Vagina (tissue), 2 donors: ENCODE measurements around the gene HIPK2. TPM values are rescaled to one million over a fixed set of nuclear protein-coding genes. Genes with fewer than 3 reads are reported as not detected.

Source experiments
- DNase-seq, 2 donors: peaks; one replicate each; pipeline ENCODE4 v3.0.0-alpha.2; 2017; ENCODE audit errors: extremely low spot score in 2 of 2
- H3K27ac ChIP-seq: fragments of 200-600 bp; sonication (generic); one replicate; pipeline ENCODE4 v1.5.1; 2019
- H3K27me3 ChIP-seq: fragments of 200-600 bp; sonication (generic); one replicate; pipeline ENCODE4 v1.5.1; 2019
- H3K36me3 ChIP-seq, 2 donors: fragments of 200-600 bp; sonication (generic); one replicate each; pipeline ENCODE4 v1.5.1; 2017 to 2019
- H3K4me1 ChIP-seq: fragments of 200-600 bp; sonication (generic); one replicate; pipeline ENCODE4 v1.5.1; 2019
- H3K4me3 ChIP-seq, 2 donors: fragments of 200-600 bp; sonication (generic); 1 replicate in 1 of 2; 2 replicates in 1 of 2; pipeline ENCODE4 v1.5.1; 2016 to 2019
- H3K9me3 ChIP-seq: fragments of 200-600 bp; sonication (generic); one replicate; pipeline ENCODE4 v1.5.1; 2019
- POLR2A ChIP-seq, 2 donors: fragments of 450-650 bp; IDR thresholded peaks; one replicate each; pipeline ENCODE4 v1.6.1; 2017; ENCODE audit warnings: antibody characterized with exemption in 2 of 2, mild to moderate bottlenecking in 2 of 2, moderate library complexity in 2 of 2
- POLR2AphosphoS5 ChIP-seq, 2 donors: sonication (generic); formaldehyde crosslinking; IDR thresholded peaks; one replicate each; pipeline ENCODE4 v1.9.0; 2017; ENCODE audit warnings: antibody characterized with exemption in 2 of 2, mild to moderate bottlenecking in 2 of 2, low read depth in 1 of 2; ENCODE audit not compliant: insufficient read depth in 1 of 2
- intact Hi-C: fragments of 100-400 bp; cut with DNase I; formaldehyde crosslinking; loops from one replicate; pipeline ENCODE4 v1.15.1; 2023
- total RNA-seq: library from RNA; depleted of rRNA; stranded (reverse); fragments of >200 nt; gene quantifications from one replicate; pipeline ENCODE4 v1.2.3, GENCODE V29; 2016
- TF ChIP-seq, protein P1 (sequence below), 3 experiments: fragments of 450-650 bp in 2 of 3; fragments of 200-600 bp in 1 of 3; sonication (generic) in 1 of 3; IDR thresholded peaks; one replicate each; pipeline ENCODE4 v1.5.1; 2017 to 2019; ENCODE audit warnings: antibody characterized with exemption in 3 of 3, mild to moderate bottlenecking in 2 of 3, moderate library complexity in 2 of 3

Gene HIPK2
- total RNA-seq, 1 donor from 2014 or later = 21.9 TPM

DNA sequence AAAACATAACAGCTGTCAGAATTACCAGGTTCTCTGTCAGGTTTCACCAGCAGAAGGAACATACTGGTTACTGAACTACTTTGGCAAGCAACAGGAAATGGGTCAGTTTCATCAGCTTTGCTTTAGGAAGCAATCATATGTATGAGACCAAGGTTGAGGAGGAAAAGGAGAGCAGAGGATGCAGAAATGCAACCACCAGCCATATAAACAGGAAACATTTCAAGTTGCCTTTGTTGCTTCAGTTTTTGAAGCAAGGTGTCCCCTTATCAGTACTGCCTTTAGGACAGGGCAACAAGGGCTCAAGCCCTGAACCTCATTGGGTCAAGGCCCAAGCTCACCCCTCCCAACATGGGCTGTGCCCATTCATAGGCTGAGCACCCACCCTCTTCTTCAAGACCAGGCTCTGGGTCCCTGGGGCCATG lies 10.2 kb downstream of the HIPK2 start:
- TF ChIP-seq POLR2A (IDR thresholded peaks at IDR 0.05) (no peak), POLR2AphosphoS5 (IDR thresholded peaks at IDR 0.05; ENCODE audit: insufficient read depth in 1 of 2, low read depth in 1 of 2) (no peak)
- TF ChIP-seq, protein P1, sequence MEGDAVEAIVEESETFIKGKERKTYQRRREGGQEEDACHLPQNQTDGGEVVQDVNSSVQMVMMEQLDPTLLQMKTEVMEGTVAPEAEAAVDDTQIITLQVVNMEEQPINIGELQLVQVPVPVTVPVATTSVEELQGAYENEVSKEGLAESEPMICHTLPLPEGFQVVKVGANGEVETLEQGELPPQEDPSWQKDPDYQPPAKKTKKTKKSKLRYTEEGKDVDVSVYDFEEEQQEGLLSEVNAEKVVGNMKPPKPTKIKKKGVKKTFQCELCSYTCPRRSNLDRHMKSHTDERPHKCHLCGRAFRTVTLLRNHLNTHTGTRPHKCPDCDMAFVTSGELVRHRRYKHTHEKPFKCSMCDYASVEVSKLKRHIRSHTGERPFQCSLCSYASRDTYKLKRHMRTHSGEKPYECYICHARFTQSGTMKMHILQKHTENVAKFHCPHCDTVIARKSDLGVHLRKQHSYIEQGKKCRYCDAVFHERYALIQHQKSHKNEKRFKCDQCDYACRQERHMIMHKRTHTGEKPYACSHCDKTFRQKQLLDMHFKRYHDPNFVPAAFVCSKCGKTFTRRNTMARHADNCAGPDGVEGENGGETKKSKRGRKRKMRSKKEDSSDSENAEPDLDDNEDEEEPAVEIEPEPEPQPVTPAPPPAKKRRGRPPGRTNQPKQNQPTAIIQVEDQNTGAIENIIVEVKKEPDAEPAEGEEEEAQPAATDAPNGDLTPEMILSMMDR (IDR thresholded peaks at IDR 0.05) = no peak
- H3K4me3 ChIP-seq = no peak overlapping the region
- H3K27me3 ChIP-seq = no peaks in the 10 kb centered on the region
- peak in 1 of 2 donors; percentile 29 for DNase-seq
- intact Hi-C loops = no loop called here
- no peaks in the 10 kb centered on the region for H3K36me3 ChIP-seq
- peak overlapping the region; percentile 33 for H3K27ac ChIP-seq
- no peaks in the 10 kb centered on the region for H3K9me3 ChIP-seq
- H3K4me1 ChIP-seq = peaks cover 55% of the 10 kb centered on the region

DNA sequence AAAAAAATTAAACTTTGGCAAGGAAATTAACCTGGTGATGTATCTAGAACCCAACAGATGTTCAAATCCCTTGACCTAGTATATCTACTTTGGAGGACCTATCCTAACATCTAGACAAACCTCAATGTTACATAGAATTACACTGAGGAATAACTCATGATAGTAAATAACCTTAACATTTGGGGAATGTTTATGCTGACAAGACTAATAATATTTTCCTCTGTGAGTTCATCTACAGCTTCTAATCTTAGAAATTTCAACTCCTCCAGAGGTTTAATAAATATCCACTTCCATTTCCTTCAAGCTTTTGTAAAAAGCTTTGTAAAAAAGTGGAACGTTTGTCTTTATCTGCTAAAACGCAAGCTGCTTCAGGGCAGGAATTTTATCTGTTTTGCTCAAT lies 12.7 kb downstream of the HIPK2 start:
- no peak overlapping the region for H3K27ac ChIP-seq
- no peaks in the 10 kb centered on the region for H3K9me3 ChIP-seq
- peaks cover 39% of the 10 kb centered on the region for H3K4me1 ChIP-seq
- no peak overlapping the region for H3K4me3 ChIP-seq
- no peak for DNase-seq
- intact Hi-C loops = no loop called here
- no peaks in the 10 kb centered on the region for H3K36me3 ChIP-seq
- TF ChIP-seq, protein P1 (IDR thresholded peaks at IDR 0.05) = no peak
- no peak for TF ChIP-seq POLR2AphosphoS5 (IDR thresholded peaks at IDR 0.05; ENCODE audit: insufficient read depth in 1 of 2, low read depth in 1 of 2)
- no peak for TF ChIP-seq POLR2A (IDR thresholded peaks at IDR 0.05)
- H3K27me3 ChIP-seq = no peaks in the 10 kb centered on the region

GRCh38 chr7:139763330-139763729 lies 14.5 kb downstream of the HIPK2 start:
- Histone ChIP-seq H3K27me3 (no peaks in the 10 kb centered on the region), H3K36me3 (no peaks in the 10 kb centered on the region), H3K27ac (no peak overlapping the region), H3K4me3 (no peak overlapping the region), H3K4me1 (peaks cover 34% of the 10 kb centered on the region), H3K9me3 (no peaks in the 10 kb centered on the region)
- intact Hi-C loops = no loop called here
- peak in 1 of 2 donors; percentile 54 for DNase-seq
- TF ChIP-seq POLR2A (IDR thresholded peaks at IDR 0.05) (no peak), POLR2AphosphoS5 (IDR thresholded peaks at IDR 0.05; ENCODE audit: insufficient read depth in 1 of 2, low read depth in 1 of 2) (no peak)
- TF ChIP-seq, protein P1 (IDR thresholded peaks at IDR 0.05) = no peak

DNA sequence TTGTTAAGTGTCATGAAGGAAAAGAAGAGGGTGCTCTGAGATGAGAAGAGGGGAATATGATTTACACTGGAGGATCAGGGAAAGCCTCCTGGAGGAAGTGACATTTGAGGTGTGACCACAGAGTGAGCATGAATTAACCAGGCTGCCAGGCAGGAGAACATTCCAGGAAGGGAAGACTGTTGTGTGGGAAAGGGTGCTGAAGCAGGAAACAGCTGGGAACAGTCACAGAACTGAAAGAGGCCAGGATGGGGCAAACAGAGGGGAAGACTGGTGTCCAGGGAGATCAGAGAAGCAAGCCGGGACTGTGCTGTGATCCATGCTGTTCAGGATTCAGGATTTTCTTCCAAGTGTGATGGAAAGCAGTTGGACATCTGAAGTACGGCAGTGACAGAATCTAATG lies 14.9 kb downstream of the HIPK2 start:
- Histone ChIP-seq H3K36me3 (no peaks in the 10 kb centered on the region), H3K27me3 (no peaks in the 10 kb centered on the region), H3K4me1 (peaks cover 36% of the 10 kb centered on the region), H3K9me3 (no peaks in the 10 kb centered on the region), H3K4me3 (no peak overlapping the region), H3K27ac (no peak overlapping the region)
- intact Hi-C loops = no loop called here
- DNase-seq = peak in 1 of 2 donors; percentile 69
- TF ChIP-seq POLR2AphosphoS5 (IDR thresholded peaks at IDR 0.05; ENCODE audit: insufficient read depth in 1 of 2, low read depth in 1 of 2) (no peak), POLR2A (IDR thresholded peaks at IDR 0.05) (no peak)
- TF ChIP-seq, protein P1 (IDR thresholded peaks at IDR 0.05) = no peak

DNA sequence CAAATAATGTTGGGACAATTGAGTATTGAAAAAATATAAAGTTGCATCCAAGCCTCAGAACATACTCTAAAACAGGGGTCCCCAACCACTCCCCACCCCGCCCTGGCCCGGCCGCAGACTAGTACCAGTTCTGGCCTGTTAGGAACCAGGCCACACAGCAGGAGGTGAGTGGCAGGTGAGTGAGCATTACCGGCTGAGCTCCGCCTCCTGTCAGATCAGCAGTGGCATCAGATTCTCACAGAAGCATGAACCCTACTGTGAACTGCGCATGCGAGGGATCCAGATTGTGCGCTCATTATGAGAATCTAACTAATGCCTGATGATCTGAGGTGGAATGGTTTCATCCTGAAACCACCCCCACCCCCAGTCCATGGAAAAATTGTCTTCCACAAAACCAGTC lies 19.4 kb downstream of the HIPK2 start:
- Histone ChIP-seq H3K9me3 (no peaks in the 10 kb centered on the region), H3K36me3 (no peaks in the 10 kb centered on the region), H3K4me1 (peaks cover 44% of the 10 kb centered on the region), H3K27me3 (no peaks in the 10 kb centered on the region), H3K27ac (no peak overlapping the region), H3K4me3 (no peak overlapping the region)
- TF ChIP-seq, protein P1 (IDR thresholded peaks at IDR 0.05) = no peak
- TF ChIP-seq POLR2AphosphoS5 (IDR thresholded peaks at IDR 0.05; ENCODE audit: insufficient read depth in 1 of 2, low read depth in 1 of 2) (no peak), POLR2A (IDR thresholded peaks at IDR 0.05) (no peak)
- peak in 1 of 2 donors; percentile 25 for DNase-seq
- intact Hi-C loops = no loop called here
